ENCODE measurements around the gene CERKL.

The CERKL gene

DNA sequence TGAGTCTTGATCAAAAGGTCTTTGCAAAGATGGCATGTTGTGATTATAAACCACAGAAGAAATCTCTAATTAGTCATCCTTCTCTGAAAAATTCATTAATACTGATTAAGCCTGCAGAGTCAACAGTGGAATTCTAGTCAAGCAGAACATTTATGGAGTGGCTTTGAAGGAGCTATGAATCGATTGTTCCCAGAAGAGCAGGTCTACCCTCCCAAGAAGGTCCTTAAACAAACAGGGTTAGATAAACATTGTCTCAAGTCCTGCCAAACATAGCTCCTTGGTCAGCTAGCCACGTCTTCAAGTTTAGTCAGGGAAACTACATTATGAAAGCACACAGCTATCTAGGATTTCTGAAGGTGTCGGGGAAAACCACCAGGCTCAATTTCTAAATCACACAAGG lies 110.8 kb downstream of the CERKL start:
- Histone ChIP-seq H3K4me2 (no peak overlapping the region), H3K4me1 (ENCODE audit: low read depth, poor library complexity, severe bottlenecking) (no peaks in the 10 kb centered on the region), H3K36me3 (ENCODE audit: insufficient read depth) (no peaks in the 10 kb centered on the region), H3K27me3 (ENCODE audit: insufficient read depth, low read depth) (no peaks in the 10 kb centered on the region), H3K9ac (no peak overlapping the region), H3K79me2 (ENCODE audit: insufficient read depth, low read depth) (no peaks in the 10 kb centered on the region), H3K27ac (no peak overlapping the region), H3K4me3 (IDR thresholded peaks at IDR 0.05; ENCODE audit: insufficient read depth, low read depth, low read length) (no peak overlapping the region), H4K20me1 (ENCODE audit: insufficient read depth) (no peaks in the 10 kb centered on the region), H2AFZ (ENCODE audit: low read depth) (no peak overlapping the region)
- TF ChIP-seq CTCF (conservative IDR thresholded peaks at IDR 0.05; ENCODE audit: low read depth, low read length), result no peak

GRCh38 chr2:181542170-181542569 lies 114.7 kb downstream of the CERKL start:
- no peak for TF ChIP-seq CTCF (conservative IDR thresholded peaks at IDR 0.05; ENCODE audit: low read depth, low read length)
- no peaks in the 10 kb centered on the region for H4K20me1 ChIP-seq (ENCODE audit: insufficient read depth)
- H3K9ac ChIP-seq, result no peak overlapping the region
- H2AFZ ChIP-seq (ENCODE audit: low read depth), result no peak overlapping the region
- H3K27ac ChIP-seq, result no peak overlapping the region
- H3K27me3 ChIP-seq (ENCODE audit: insufficient read depth, low read depth), result no peaks in the 10 kb centered on the region
- H3K79me2 ChIP-seq (ENCODE audit: insufficient read depth, low read depth), result no peaks in the 10 kb centered on the region
- no peaks in the 10 kb centered on the region for H3K36me3 ChIP-seq (ENCODE audit: insufficient read depth)
- no peak overlapping the region for H3K4me2 ChIP-seq
- no peaks in the 10 kb centered on the region for H3K4me1 ChIP-seq (ENCODE audit: low read depth, poor library complexity, severe bottlenecking)
- H3K4me3 ChIP-seq (IDR thresholded peaks at IDR 0.05; ENCODE audit: insufficient read depth, low read depth, low read length), result no peak overlapping the region

DNA sequence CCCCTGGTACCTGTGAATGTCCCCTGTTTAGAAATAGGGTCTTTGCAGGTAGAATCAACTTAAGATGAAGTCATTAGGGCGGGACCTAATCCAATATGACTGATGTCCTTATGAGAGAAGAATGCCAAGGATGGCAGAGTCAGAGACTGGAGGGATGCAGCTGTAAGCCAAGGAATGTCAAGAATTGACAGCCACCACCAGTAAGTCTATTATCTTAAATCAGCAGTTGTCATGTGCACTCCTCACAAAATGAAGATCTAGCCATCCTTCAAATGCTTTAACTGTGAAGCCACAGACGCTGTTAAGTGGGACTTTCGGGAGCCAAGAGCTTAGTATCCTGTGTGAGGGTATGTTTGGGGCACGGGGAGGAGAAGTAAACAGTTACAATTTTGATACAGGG lies 116.5 kb downstream of the CERKL start:
- TF ChIP-seq CTCF (conservative IDR thresholded peaks at IDR 0.05; ENCODE audit: low read depth, low read length), result no peak
- Histone ChIP-seq H4K20me1 (ENCODE audit: insufficient read depth) (no peaks in the 10 kb centered on the region), H3K4me1 (ENCODE audit: low read depth, poor library complexity, severe bottlenecking) (no peaks in the 10 kb centered on the region), H3K36me3 (ENCODE audit: insufficient read depth) (no peaks in the 10 kb centered on the region), H3K79me2 (ENCODE audit: insufficient read depth, low read depth) (no peaks in the 10 kb centered on the region), H3K27me3 (ENCODE audit: insufficient read depth, low read depth) (no peaks in the 10 kb centered on the region), H3K27ac (no peak overlapping the region), H2AFZ (ENCODE audit: low read depth) (no peak overlapping the region), H3K4me2 (no peak overlapping the region), H3K4me3 (IDR thresholded peaks at IDR 0.05; ENCODE audit: insufficient read depth, low read depth, low read length) (no peak overlapping the region), H3K9ac (no peak overlapping the region)

DNA sequence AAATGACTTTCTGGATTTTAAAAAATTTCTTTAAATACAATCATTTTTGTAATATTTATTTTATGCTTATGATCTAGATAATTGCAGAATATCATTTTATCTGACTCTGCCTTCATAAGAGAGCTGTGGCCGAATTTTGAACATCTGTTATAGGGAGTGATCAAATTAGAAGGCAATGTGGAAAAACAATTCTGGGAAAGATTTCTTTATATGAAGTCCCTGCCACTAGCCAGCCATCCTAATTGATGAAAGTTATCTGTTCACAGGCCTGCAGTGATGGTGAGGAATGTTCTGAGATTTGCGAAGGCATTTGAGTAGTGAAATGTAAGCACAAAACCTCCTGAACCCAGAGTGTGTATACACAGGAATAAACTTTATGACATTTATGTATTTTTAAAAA lies 120.2 kb downstream of the CERKL start:
- H3K27me3 ChIP-seq (ENCODE audit: insufficient read depth, low read depth), result no peaks in the 10 kb centered on the region
- no peak for TF ChIP-seq CTCF (conservative IDR thresholded peaks at IDR 0.05; ENCODE audit: low read depth, low read length)
- no peak overlapping the region for H3K4me2 ChIP-seq
- H2AFZ ChIP-seq (ENCODE audit: low read depth), result no peak overlapping the region
- H3K79me2 ChIP-seq (ENCODE audit: insufficient read depth, low read depth), result no peaks in the 10 kb centered on the region
- H3K9ac ChIP-seq, result no peak overlapping the region
- no peak overlapping the region for H3K27ac ChIP-seq
- no peaks in the 10 kb centered on the region for H3K36me3 ChIP-seq (ENCODE audit: insufficient read depth)
- H3K4me1 ChIP-seq (ENCODE audit: low read depth, poor library complexity, severe bottlenecking), result no peaks in the 10 kb centered on the region
- H4K20me1 ChIP-seq (ENCODE audit: insufficient read depth), result no peaks in the 10 kb centered on the region
- H3K4me3 ChIP-seq (IDR thresholded peaks at IDR 0.05; ENCODE audit: insufficient read depth, low read depth, low read length), result no peak overlapping the region

- Histone ChIP-seq H3K79me2 (ENCODE audit: insufficient read depth, low read depth) (no peaks in the 10 kb centered on the region), H3K4me3 (IDR thresholded peaks at IDR 0.05; ENCODE audit: insufficient read depth, low read depth, low read length) (no peak overlapping the region), H3K4me2 (no peak overlapping the region), H3K27ac (no peak overlapping the region), H3K27me3 (ENCODE audit: insufficient read depth, low read depth) (no peaks in the 10 kb centered on the region), H3K4me1 (ENCODE audit: low read depth, poor library complexity, severe bottlenecking) (no peaks in the 10 kb centered on the region), H3K9ac (no peak overlapping the region), H3K36me3 (ENCODE audit: insufficient read depth) (no peaks in the 10 kb centered on the region), H2AFZ (ENCODE audit: low read depth) (no peak overlapping the region), H4K20me1 (ENCODE audit: insufficient read depth) (no peaks in the 10 kb centered on the region)
- no peak for TF ChIP-seq CTCF (conservative IDR thresholded peaks at IDR 0.05; ENCODE audit: low read depth, low read length)
These were observed 128.5 kb downstream of the CERKL start for GRCh38 chr2:181528441-181528840.

All from KMS-11 (cell line).